OCI-LY3 (cell line): ENCODE measurements around the gene EFEMP2.

Source experiments
- H2AFZ ChIP-seq: fragments of 200-600, 300-600 bp; shearing (Covaris generic); 2 replicates; pipeline ENCODE4 v1.6.0; 2014; ENCODE audit warnings: antibody characterized with exemption, low read depth, low read length
- H3K27ac ChIP-seq: fragments of 200-600, 300-600 bp; sonication (generic); 2 replicates; pipeline ENCODE4 v1.5.1; 2014; ENCODE audit warnings: mild to moderate bottlenecking, low read length, moderate library complexity, mixed read lengths
- H3K27me3 ChIP-seq: fragments of 200-600, 300-600 bp; sonication (generic); 2 replicates; pipeline ENCODE4 v1.6.1; 2014; ENCODE audit warnings: low read depth, low read length, mixed read lengths
- H3K36me3 ChIP-seq: fragments of 200-600, 300-600 bp; sonication (generic); replicated peaks from 2 replicates; pipeline ENCODE3; 2014; ENCODE audit warnings: low read depth, low read length, mixed read lengths
- H3K4me1 ChIP-seq: fragments of 300-600, 200-600 bp; sonication (generic); 2 replicates; pipeline ENCODE4 v1.6.1; 2014; ENCODE audit warnings: low read length, mixed read lengths
- H3K4me2 ChIP-seq: fragments of 200-600, 300-600 bp; sonication (generic); 2 replicates; pipeline ENCODE4 v1.6.1; 2014; ENCODE audit warnings: low read length, mixed read lengths
- H3K4me3 ChIP-seq: fragments of 300-600, 200-600 bp; sonication (generic); 2 replicates; pipeline ENCODE4 v1.5.1; 2014; ENCODE audit warnings: antibody characterized with exemption, mild to moderate bottlenecking, low read length, moderate library complexity
- H3K79me2 ChIP-seq: fragments of 300-600, 200-600 bp; shearing (Covaris generic); 2 replicates; pipeline ENCODE4 v1.6.1; 2014; ENCODE audit warnings: mild to moderate bottlenecking, low read length, mixed read lengths
- H3K9ac ChIP-seq: fragments of 300-600, 200-600 bp; shearing (Covaris generic); 2 replicates; pipeline ENCODE4 v1.6.0; 2014; ENCODE audit warnings: mild to moderate bottlenecking, low read length, moderate library complexity
- H3K9me3 ChIP-seq: fragments of 200-600, 300-600 bp; shearing (Covaris generic); 2 replicates; pipeline ENCODE4 v1.6.1; 2014; ENCODE audit warnings: low read length, mixed read lengths; ENCODE audit not compliant: insufficient read depth
- H4K20me1 ChIP-seq: fragments of 200-600, 300-600 bp; sonication (generic); 2 replicates; pipeline ENCODE4 v1.6.1; 2016; ENCODE audit warnings: low read length, mixed read lengths; ENCODE audit not compliant: insufficient read depth
- EZH2phosphoT487 ChIP-seq: fragments of 200-600 bp; shearing (Covaris generic); IDR thresholded peaks from 2 replicates; pipeline ENCODE4 v1.6.1; 2018; ENCODE audit warnings: antibody characterized with exemption, mixed run types, low read depth
- TF ChIP-seq, protein P1 (sequence below): fragments of 200-600, 300-600 bp; sonication (generic); IDR thresholded peaks from 2 replicates; pipeline ENCODE4 v1.5.1; 2014; ENCODE audit warnings: antibody characterized with exemption, low read length, low read depth

EFEMP2 gene

GRCh38 chr11:65879617-65880016 lies 7.0 kb upstream of the EFEMP2 start, which contains the start of gene CTSW:
Gene CTSW (plus strand): TSS chr11:65879837. CDS start chr11:65879855, 18 bp downstream.
- H3K9me3 ChIP-seq, result no peaks in the 10 kb centered on the region
- no peaks in the 10 kb centered on the region for H3K27me3 ChIP-seq
- no peak within 1 kb of the TSS for H3K9ac ChIP-seq
- H3K4me1 ChIP-seq, result no peaks in the 10 kb centered on the region
- no peaks in the 10 kb centered on the region for H3K79me2 ChIP-seq
- no peak within 1 kb of the TSS for H2AFZ ChIP-seq
- H4K20me1 ChIP-seq, result no peaks in the 10 kb centered on the region
- no peak within 1 kb of the TSS for H3K27ac ChIP-seq
- H3K4me3 ChIP-seq, result no peak within 1 kb of the TSS
- peaks cover 26% of the 10 kb centered on the region for H3K36me3 ChIP-seq
- TF ChIP-seq, protein P1, sequence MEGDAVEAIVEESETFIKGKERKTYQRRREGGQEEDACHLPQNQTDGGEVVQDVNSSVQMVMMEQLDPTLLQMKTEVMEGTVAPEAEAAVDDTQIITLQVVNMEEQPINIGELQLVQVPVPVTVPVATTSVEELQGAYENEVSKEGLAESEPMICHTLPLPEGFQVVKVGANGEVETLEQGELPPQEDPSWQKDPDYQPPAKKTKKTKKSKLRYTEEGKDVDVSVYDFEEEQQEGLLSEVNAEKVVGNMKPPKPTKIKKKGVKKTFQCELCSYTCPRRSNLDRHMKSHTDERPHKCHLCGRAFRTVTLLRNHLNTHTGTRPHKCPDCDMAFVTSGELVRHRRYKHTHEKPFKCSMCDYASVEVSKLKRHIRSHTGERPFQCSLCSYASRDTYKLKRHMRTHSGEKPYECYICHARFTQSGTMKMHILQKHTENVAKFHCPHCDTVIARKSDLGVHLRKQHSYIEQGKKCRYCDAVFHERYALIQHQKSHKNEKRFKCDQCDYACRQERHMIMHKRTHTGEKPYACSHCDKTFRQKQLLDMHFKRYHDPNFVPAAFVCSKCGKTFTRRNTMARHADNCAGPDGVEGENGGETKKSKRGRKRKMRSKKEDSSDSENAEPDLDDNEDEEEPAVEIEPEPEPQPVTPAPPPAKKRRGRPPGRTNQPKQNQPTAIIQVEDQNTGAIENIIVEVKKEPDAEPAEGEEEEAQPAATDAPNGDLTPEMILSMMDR, result no peak
- TF ChIP-seq EZH2phosphoT487, result no peak
- no peak within 1 kb of the TSS for H3K4me2 ChIP-seq

- H3K79me2 ChIP-seq, result no peaks in the 10 kb centered on the region
- H3K4me2 ChIP-seq, result peak overlapping the region; percentile 90
- no peaks in the 10 kb centered on the region for H4K20me1 ChIP-seq
- H3K9me3 ChIP-seq, result no peaks in the 10 kb centered on the region
- H3K9ac ChIP-seq, result peak overlapping the region; percentile 66
- H3K27me3 ChIP-seq, result no peaks in the 10 kb centered on the region
- H2AFZ ChIP-seq, result peak overlapping the region; percentile 43; the same call in 1 of the 2 replicates
- H3K4me1 ChIP-seq, result peaks cover 6% of the 10 kb centered on the region
- H3K36me3 ChIP-seq, result no peaks in the 10 kb centered on the region
- TF ChIP-seq EZH2phosphoT487, result no peak
- TF ChIP-seq, protein P1, result no peak
- H3K27ac ChIP-seq, result peak overlapping the region; percentile 48
- H3K4me3 ChIP-seq, result peak overlapping the region; percentile 80
Observed at GRCh38 chr11:65873318-65874156, 937 bp upstream of the EFEMP2 start.

GRCh38 chr11:65871811-65872548 lies 620 bp downstream of the EFEMP2 start:
- H3K4me3 ChIP-seq, result no peak overlapping the region
- no peak overlapping the region for H3K27ac ChIP-seq

More at GRCh38 chr11:65871811-65872548, 620 bp downstream of the EFEMP2 start:
- Histone ChIP-seq H3K79me2 (no peaks in the 10 kb centered on the region), H4K20me1 (no peaks in the 10 kb centered on the region; the same call in 1 of the 2 replicates), H3K4me2 (no peak overlapping the region), H3K9ac (no peak overlapping the region), H3K9me3 (no peaks in the 10 kb centered on the region), H2AFZ (no peak overlapping the region), H3K36me3 (peaks cover 12% of the 10 kb centered on the region), H3K27me3 (no peaks in the 10 kb centered on the region), H3K4me1 (peaks cover 6% of the 10 kb centered on the region)
- TF ChIP-seq, protein P1, result no peak
